Skin of body (tissue), 2 donors: ENCODE measurements around the gene COL18A1. TPM values are rescaled to one million over a fixed set of nuclear protein-coding genes. Genes with fewer than 3 reads are reported as not detected.

Experiments used
- DNase-seq: peaks from one replicate; lab custom pipeline; 2025; lab: John Stamatoyannopoulos, UW
- total RNA-seq: library from RNA; depleted of rRNA; stranded (reverse); fragments of >200 nt; gene quantifications from one replicate; pipeline ENCODE4 v1.2.3, GENCODE V29; 2014

COL18A1 gene
- total RNA-seq, 1 donor from 2014 or later: 60.9 TPM

DNA sequence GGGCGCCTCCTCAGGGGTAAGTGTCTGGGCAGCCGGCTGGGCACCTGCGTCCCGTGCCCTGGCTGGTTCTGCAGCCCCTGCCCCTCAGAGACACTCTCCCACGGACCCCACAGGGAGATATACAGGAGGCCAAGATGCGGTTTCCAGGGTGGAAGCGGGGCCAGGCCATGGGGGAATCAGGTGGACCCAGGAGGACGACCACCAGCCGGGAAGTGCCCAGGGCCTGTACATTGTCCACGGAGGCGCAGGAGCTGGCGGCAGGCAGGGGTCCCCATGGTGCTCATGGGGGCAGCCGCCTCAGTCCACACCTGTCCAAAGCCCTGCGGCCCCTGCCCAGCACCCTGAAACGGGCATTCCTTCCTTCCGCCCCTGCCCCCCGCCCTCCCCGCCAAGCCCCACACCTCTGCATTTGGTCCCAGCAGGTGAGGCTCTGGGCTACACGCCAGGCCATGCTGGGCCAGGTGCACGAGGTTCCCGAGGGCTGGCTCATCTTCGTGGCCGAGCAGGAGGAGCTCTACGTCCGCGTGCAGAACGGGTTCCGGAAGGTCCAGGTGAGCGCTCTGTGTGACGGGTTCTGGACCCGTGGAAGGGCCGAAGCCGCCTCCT lies 100.6 kb downstream of the COL18A1 start:
- no peak for DNase-seq

DNA sequence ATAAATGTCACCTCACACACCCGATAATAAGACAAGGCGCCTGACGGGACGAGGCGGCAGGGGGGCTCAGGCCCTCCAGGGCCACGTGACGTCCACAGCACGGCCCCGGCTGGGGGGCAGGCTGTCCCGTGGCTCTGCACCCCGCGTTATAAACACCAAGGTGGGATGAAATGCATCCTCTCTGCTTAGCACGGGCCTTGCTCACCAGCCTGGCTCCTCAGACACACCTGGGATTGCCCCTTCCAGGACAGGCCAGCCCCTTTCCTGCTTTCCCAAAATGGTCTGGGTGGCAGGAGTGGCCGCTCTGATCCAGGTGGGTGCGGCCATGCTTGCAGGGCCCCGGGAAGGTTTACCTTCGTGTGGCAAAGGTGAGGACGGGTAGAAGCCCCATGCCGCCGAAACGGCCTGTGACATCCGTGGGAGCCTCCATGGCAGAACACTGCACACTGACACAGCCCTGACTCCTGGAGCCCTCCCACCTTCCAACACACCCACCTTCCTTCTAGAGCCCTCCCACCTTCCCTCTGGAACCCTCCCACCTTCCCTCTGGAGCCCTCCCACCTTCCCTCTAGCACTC lies 101.4 kb downstream of the COL18A1 start:
- no peak for DNase-seq

DNA sequence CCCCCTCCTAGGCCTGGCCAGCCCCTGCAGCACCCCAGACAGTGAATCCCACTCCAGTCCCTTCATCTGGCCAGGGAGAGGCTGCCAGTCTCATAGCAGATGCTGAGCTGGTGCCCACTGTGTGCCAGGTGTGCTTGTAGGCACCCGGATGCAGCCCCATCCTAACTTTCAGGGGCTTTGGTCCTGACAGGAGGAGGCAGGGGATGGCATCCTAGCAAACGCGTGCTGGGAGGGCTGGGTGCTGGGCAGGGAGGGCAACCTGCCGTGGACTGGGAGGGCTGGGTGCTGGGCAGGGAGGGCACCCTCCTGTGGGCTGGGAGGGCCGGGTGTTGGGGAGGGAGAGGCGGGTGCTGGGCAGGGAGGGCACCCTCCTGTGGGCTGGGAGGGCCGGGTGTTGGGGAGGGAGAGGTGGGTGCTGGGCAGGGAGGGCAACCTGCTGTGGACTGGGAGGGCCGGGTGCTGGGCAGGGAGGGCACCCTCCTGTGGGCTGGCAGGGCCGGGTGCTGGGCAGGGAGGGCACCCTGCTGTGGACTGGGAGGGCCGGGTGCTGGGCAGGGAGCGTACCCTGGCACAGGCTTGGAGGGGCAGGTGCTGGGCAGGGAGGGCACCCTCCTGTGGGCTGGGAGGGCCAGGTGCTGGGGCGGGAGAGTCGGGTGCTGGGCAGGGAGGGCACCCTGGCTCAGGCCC lies 102.0 kb downstream of the COL18A1 start:
- DNase-seq: no peak

DNA sequence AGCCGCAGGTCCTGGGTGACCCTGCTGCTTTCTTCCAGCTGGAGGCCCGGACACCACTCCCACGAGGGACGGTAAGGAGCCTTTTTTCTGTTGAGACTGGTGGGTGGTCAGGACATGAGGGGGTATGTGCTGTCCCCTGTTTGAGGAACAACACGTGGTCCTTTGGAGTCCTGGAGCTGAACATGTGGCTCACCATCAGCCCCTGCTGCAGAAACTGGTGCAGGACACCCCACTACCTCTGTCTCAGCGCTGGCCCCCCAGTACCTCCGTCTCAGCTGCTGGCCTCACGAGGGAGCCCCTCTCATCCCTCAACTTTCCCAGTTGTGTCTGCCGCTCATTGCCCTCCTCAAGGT lies 102.5 kb downstream of the COL18A1 start:
- no peak for DNase-seq

DNA sequence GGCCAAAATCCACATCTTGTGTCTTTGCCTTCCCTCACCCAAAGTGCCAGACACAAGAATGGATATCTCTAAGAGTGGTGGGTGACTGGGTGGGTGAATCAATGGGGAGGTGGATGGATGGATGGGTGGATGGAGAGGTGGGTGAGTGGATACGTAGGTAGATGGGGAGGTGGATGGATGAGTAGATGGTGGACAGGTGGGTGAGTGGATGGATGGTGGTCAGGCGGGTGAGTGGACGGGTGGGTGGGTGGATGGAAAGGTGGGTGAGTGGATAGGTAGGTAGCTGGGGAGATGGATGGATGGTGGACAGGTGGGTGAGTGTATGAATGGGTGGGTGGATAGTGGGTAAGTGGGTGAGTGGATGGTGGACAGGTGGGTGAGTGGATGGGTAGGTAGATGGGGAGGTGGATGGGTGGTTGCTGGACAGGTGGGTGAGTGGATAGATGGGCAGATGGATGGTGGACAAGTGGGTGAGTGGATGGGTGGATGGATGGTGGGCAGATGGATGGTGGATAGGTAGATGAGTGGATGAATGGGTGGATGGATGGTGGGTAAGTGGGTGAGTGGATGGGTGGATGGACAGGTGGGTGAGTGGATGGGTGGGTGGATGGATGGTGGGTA lies 103.0 kb downstream of the COL18A1 start:
- DNase-seq: no peak

DNA sequence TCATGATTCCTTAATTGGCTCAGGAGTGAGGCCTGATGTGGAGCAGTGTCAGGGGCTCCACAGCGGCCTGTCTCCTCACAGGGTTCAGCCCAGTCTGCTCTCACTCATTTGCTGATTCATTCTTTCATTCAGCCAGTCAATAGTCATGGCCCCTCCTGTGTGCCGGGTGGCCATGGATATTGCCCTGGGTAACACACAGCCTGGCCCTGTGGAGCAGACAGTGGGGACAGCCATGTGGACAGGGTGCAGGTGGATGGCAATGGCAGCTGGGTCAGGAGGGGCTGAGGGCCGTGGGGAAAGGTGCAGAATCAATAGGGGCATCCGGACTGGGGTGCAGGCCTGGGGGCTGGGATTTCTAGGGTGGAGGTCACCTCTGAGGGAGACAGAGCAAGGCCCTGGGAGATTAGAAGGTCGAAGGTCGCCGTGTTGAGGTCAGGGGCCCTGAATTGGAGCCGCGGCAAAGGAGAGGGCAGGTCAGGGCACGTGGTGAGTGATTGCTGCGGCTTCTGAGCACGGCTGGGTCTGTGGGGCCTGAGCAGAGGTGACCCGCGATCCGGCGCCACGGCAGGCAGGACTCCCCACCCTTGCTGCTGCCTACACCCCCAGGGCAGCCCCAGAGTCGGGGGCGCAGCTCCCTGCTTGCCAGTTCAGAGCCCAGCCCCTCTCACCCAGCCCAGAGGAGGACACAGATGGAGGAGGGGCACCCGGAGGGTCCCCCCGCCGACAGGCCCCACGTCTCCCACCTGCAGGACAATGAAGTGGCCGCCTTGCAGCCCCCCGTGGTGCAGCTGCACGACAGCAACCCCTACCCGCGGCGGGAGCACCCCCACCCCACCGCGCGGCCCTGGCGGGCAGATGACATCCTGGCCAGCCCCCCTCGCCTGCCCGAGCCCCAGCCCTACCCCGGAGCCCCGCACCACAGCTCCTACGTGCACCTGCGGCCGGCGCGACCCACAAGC lies 103.9 kb downstream of the COL18A1 start:
- no peak for DNase-seq

DNA sequence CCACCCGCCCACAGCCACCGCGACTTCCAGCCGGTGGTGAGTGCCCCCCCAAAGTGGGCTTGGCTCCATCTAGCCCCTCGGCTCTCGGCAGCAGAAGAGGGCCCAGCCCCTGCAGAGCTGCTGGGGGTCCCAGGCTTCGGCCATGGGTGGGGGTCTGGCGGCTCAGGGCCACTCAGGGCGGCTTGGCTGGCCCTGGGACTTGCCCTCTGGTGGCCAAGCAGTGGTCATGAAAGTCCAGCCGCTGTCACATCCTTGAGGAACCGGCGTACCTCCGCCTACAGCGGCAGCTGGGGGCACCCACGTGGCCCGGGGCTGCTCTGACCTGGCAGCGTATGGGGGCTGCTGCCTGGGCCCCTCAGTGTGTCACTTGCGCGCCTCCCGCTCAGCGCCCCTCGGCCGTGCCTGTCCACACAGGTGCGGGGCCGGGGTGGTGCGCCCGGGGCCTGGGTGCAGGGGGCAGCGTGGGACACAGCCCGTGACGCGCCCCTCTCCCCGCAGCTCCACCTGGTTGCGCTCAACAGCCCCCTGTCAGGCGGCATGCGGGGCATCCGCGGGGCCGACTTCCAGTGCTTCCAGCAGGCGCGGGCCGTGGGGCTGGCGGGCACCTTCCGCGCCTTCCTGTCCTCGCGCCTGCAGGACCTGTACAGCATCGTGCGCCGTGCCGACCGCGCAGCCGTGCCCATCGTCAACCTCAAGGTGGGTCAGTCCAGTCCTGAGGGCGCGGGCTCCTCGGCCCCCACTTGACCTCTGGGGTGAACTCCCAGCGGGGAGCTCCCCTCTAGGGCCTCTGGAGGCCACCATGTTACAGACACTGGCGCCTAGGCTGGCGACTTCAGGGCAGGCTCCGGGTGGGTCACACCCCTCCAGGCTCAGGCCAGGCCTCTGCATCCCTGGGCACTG lies 104.9 kb downstream of the COL18A1 start:
- DNase-seq: no peak

DNA sequence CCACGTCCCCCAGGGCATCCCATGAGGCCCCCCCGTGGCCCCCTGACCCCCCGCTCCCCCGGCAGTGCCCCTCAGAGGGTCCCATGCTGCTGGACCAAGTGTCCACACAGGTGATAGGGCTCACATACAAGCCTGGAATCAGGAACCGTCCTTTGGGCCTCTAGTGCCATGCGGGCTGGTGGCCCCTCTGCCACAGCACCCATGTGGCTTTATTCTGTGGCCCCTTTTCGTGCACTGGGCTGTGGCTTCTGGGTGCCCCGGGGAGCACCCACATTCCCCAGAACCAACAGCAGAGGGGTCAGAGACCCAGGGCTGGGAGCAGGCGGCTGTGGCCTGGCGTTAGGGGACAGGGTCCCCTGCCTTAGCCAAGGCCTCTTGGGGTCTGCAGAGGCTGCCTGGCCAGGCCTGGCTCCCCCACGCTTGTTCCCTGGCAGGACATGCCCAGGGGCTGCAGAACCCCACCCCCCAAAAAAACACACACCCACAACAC lies 105.5 kb downstream of the COL18A1 start:
- DNase-seq: no peak

DNA sequence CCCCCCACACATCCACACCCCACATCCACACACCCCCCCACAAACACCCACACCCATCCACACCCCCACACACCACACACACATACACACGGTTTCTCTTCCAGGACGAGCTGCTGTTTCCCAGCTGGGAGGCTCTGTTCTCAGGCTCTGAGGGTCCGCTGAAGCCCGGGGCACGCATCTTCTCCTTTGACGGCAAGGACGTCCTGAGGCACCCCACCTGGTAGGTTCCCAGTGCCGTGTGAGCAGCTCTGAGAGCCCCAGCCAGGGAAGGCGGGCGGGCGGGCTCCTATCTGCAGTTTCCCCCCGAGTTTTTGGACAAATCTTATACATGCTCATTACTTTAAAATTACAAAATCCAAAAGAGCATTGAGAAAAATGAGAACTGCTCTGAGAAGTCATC lies 106.0 kb downstream of the COL18A1 start:
- DNase-seq: no peak

DNA sequence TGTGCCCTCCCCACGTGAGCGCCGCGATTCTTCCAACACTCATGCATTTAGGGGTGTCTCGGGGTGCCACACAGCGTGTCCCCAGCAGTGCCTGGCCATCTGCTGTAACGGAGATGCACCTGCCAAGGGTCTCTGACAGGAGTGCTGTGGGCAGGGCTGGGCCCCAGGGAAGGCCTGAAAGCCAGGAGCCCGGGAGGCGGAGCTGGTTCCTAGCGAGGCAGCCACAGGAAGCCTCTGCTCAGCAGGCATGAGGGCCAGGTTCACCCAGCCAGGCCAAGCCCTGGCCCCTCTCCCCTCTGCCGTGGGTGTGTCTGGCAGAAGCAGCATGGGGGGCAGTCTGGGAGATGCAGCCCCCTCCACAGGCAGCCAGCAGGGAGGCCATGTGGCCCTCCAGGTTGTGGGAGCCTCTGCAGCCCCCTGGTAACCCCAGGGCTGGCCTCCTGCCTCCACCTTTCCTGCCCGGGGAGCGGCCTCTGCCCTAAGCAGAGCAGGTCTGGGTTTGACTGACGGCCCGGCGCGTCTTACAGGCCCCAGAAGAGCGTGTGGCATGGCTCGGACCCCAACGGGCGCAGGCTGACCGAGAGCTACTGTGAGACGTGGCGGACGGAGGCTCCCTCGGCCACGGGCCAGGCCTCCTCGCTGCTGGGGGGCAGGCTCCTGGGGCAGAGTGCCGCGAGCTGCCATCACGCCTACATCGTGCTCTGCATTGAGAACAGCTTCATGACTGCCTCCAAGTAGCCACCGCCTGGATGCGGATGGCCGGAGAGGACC lies 106.9 kb downstream of the COL18A1 start:
- DNase-seq: no peak

DNA sequence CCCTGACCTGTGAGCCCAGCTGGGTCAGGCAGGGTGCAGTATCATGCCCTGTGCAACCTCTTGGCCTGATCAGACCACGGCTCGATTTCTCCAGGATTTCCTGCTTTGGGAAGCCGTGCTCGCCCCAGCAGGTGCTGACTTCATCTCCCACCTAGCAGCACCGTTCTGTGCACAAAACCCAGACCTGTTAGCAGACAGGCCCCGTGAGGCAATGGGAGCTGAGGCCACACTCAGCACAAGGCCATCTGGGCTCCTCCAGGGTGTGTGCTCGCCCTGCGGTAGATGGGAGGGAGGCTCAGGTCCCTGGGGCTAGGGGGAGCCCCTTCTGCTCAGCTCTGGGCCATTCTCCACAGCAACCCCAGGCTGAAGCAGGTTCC lies 107.6 kb downstream of the COL18A1 start:
- DNase-seq: no peak

DNA sequence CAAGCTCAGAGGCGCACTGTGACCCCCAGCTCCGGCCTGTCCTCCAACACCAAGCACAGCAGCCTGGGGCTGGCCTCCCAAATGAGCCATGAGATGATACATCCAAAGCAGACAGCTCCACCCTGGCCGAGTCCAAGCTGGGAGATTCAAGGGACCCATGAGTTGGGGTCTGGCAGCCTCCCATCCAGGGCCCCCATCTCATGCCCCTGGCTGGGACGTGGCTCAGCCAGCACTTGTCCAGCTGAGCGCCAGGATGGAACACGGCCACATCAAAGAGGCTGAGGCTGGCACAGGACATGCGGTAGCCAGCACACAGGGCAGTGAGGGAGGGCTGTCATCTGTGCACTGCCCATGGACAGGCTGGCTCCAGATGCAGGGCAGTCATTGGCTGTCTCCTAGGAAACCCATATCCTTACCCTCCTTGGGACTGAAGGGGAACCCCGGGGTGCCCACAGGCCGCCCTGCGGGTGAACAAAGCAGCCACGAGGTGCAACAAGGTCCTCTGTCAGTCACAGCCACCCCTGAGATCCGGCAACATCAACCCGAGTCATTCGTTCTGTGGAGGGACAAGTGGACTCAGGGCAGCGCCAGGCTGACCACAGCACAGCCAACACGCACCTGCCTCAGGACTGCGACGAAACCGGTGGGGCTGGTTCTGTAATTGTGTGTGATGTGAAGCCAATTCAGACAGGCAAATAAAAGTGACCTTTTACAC lies 108.2 kb downstream of the COL18A1 start:
- no peak for DNase-seq

DNA sequence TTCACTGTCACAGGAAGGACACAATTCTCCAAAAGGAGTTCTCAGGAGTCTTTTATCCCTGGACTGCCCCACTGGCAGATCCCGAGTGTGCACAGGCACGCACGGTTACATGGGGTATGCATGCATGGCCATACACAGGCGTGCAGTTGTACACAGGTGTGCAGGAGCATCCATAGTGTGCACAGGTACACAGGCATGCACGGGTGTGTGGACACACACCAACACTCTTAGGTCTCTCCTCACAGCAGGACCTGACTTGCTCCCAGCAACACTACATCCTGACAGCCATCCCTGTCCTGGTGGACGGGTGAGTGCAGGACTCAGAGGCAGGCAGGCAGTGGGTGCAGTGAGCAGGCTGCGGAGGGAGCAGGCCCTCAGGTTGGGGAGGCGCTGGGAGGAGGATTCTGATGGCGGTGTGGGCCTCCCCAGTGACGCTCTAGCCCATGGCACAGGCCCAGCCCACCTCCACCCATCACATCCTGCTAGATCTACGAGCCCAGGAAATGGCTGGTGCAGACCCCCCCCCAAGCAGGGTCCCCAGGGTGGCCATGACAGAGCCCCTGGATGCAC lies 108.9 kb downstream of the COL18A1 start:
- DNase-seq: no peak

DNA sequence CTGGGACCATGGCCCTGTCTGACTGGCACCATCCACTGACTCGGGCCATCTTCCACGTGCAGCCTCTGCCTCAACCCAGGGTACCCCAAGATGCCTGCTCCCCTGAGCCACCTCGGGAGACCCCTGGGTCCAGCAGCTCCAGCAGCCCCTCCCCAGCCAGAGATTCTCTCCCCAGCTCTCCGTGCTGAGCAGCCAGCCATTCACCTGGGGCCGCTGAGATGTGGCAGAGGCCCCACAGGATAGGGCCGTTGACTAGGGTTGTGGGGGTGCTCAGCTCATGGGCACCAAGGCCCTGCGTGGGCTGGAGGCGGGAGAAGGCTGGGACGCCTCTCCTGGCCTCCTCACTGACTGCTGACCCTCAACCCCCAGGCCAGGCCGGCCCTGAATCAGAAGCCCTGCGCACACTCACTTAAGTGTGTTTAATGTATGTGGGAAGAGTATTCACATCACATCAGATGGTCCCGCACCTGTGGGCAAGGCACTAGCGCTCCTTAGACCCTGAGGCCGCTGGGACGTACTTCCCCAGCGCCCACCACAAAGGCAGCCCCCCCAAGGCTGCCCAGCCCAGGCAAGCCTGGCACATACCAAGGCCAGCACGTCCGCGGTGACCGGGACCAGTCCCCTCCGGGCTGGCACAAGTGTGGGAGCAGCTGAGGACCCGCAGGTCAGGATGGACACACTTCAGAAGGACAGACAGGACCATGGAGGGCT lies 109.5 kb downstream of the COL18A1 start:
- no peak for DNase-seq

DNA sequence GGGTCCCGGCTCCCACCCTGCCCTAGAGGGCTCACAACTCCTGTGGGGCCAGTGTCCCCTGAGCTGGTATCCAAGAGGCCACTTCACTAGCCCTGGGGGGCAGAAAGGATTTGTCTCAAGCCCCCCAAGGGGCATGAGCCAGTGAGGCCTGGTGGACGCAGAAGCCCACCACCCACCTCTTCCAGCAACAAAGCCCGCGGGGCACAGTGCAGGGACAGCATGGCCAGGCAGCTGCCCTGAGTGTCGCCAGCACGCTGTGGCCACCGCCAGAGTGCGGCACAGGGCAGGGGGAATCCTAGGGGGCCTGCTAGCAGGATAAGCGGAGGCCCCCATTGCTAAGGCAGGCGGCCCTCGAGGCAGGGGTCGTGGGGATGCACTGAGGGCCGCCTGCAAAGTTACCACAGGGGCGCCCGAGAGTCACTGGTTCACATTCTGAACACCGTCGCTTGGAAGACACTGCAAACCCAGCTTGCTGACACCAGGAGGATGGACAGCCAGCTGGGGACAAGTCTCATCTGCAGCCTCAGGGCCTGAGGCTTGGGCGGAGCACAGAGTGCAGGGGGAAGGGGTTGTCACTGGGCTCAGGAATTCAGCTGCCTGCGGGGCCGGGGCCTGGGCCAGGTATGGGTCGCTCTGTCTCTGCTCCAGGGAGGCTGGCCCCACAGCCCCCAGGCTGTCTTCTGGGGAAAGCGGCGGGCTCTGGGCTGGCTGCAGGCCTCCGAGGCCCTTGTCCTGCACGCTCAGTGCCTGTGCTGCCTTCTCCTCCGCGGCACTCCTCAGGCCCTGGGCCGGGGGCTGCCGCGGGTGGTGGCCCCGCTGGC lies 110.5 kb downstream of the COL18A1 start:
- DNase-seq: no peak

DNA sequence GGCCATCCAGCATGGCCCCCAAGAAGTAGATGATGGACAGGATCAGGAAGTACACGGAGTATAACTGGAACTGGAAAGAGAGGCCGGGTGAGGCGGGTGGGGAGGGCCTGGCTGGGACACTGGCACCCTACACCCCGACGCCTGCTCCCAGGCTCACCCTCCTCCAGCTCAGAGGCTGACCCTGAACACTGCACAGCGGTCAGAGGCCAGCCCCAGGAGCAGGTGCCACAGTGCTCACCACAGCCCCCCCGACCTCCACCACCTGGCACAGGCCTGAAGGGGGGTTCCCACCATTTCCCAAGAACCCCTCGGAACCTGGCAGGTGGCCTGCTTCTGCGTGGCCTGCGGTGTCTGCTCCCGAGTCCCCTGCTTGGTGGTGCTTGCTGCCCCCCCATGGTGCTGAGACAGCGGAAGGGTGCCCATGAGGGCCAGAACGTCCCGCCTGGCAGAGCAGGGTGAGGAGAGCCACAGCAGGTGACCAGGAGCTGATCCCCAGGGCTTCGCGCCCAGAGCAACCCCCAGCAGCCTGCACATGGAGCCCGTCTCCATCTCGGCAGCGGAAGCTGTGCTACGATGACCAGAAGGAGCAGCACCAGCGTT lies 111.2 kb downstream of the COL18A1 start:
- no peak for DNase-seq
